Measurements from ENCODE around the gene ABCA10. TPM values are rescaled to one million over a fixed set of nuclear protein-coding genes. Genes with fewer than 3 reads are reported as not detected.

Gene ABCA10
- total RNA-seq, 1 experiment from 2014 or later = 0.34 TPM

DNA sequence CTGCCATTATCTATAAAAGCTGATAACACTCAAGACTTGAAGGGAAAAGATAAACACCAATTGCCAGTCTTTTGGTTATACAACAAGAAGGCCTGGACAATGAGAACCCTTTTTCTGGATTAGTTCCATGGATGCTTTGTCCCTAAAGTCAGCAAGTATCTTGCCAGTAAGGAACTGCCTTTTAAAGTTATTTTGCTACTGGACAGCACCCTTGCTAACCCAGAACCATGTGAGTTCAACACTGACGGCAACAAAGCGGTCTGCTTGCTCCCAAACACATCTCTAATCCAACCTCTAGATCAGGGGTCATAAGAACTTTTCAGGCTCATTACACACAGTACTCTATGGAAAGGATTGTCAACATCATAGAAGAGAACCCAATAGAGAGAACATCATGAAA, 61.7 kb downstream of the ABCA10 start:
- no peak overlapping the region for H3K27ac ChIP-seq (ENCODE audit: low read depth, low read length)
- H3K9me3 ChIP-seq (ENCODE audit: control insufficient read depth in 1 of 2, insufficient read depth in 1 of 2, low read depth in 1 of 2, low read length in 2 of 2) = no peaks in the 10 kb centered on the region
- CTCF ChIA-PET = no interaction called here
- no peaks in the 10 kb centered on the region for H3K27me3 ChIP-seq (ENCODE audit: insufficient read depth, low read length)
- no peaks in the 10 kb centered on the region for H3K36me3 ChIP-seq (ENCODE audit: control insufficient read depth in 1 of 2, insufficient read depth in 2 of 2, low read length in 2 of 2)
- no peak overlapping the region for H3K9ac ChIP-seq (ENCODE audit: low read length)
- H3K9me2 ChIP-seq (ENCODE audit: insufficient read depth) = no peaks in the 10 kb centered on the region
- no peak overlapping the region for H3K4me3 ChIP-seq (replicated peaks in 1 of 2; ENCODE audit: low read depth in 1 of 2, low read length in 2 of 2)
- TF ChIP-seq JUND (IDR thresholded peaks at IDR 0.05) = no peak
- TF ChIP-seq, protein P1, sequence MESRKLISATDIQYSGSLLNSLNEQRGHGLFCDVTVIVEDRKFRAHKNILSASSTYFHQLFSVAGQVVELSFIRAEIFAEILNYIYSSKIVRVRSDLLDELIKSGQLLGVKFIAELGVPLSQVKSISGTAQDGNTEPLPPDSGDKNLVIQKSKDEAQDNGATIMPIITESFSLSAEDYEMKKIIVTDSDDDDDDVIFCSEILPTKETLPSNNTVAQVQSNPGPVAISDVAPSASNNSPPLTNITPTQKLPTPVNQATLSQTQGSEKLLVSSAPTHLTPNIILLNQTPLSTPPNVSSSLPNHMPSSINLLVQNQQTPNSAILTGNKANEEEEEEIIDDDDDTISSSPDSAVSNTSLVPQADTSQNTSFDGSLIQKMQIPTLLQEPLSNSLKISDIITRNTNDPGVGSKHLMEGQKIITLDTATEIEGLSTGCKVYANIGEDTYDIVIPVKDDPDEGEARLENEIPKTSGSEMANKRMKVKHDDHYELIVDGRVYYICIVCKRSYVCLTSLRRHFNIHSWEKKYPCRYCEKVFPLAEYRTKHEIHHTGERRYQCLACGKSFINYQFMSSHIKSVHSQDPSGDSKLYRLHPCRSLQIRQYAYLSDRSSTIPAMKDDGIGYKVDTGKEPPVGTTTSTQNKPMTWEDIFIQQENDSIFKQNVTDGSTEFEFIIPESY (IDR thresholded peaks at IDR 0.05; ENCODE audit: extremely low read depth, insufficient replicate concordance, low read length) = no peak
- TF ChIP-seq ZFX (IDR thresholded peaks at IDR 0.05) = no peak
- TF ChIP-seq ZNF274 (IDR thresholded peaks at IDR 0.05; ENCODE audit: low read depth, low read length) = no peak
- no peaks in the 10 kb centered on the region for H4K20me1 ChIP-seq (ENCODE audit: insufficient read depth)
- H2AFZ ChIP-seq (ENCODE audit: low read depth, low read length, poor library complexity, severe bottlenecking) = no peak overlapping the region
- DNase-seq (ENCODE audit: low read depth, low spot score) = no peak
- H3K4me1 ChIP-seq (ENCODE audit: control insufficient read depth in 1 of 2, insufficient read depth in 2 of 2, low read length in 2 of 2) = no peaks in the 10 kb centered on the region
- POLR2A ChIA-PET = no interaction called here
- BruUV-seq (replicated peaks) = no TSS peak
- no peak overlapping the region for H3K4me2 ChIP-seq (ENCODE audit: low read length)
- intact Hi-C loops (cut with micrococcal nuclease) = no loop called here
- ATAC-seq = no peak
- RAD21 ChIA-PET (ENCODE audit: low non-redundant PET in 1 of 2, low total read pairs in 2 of 2, uncharacterized antibody in 2 of 2, unreplicated experiment in 2 of 2) = no interaction called here
- no peaks in the 10 kb centered on the region for H3K79me2 ChIP-seq (ENCODE audit: insufficient read depth, low read length)

DNA sequence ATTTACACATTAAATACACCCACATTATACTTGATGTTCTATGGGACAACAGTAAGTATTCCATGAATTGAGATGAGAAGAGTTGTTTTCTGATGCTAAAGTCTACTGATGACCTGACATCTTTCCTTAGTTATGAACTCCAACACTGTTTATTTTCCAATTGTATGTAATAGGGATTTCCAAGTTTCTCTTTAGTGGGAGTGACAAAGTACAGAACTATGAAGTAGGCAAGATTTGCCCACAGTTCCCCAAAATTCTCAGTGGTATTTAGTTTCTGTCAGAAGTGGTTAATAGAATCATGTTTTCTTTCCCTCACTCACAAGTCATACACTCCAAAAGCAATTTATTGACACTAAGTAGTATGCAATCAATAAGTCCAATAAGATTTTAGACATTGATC, 64.4 kb downstream of the ABCA10 start:
- no peak overlapping the region for H3K4me2 ChIP-seq (ENCODE audit: low read length)
- no peaks in the 10 kb centered on the region for H3K27me3 ChIP-seq (ENCODE audit: insufficient read depth, low read length)
- TF ChIP-seq SP1 (IDR thresholded peaks at IDR 0.05; ENCODE audit: low read depth) (no peak), EZH2 (IDR thresholded peaks at IDR 0.05) (no peak), CBX3 (IDR thresholded peaks at IDR 0.05; ENCODE audit: low read depth) (no peak), ZFX (IDR thresholded peaks at IDR 0.05) (no peak), SRF (IDR thresholded peaks at IDR 0.05; ENCODE audit: low read depth) (no peak)
- H3K9me2 ChIP-seq (ENCODE audit: insufficient read depth) = no peaks in the 10 kb centered on the region; the same call in 1 of the 2 replicates
- intact Hi-C loops (cut with micrococcal nuclease) = no loop called here
- no peaks in the 10 kb centered on the region for H3K4me1 ChIP-seq (ENCODE audit: control insufficient read depth in 1 of 2, insufficient read depth in 2 of 2, low read length in 2 of 2)
- H3K27ac ChIP-seq (ENCODE audit: low read depth, low read length) = no peak overlapping the region
- H3K4me3 ChIP-seq (replicated peaks in 1 of 2; ENCODE audit: low read depth in 1 of 2, low read length in 2 of 2) = no peak overlapping the region
- ChIA-PET RAD21 (ENCODE audit: low non-redundant PET in 1 of 2, low total read pairs in 2 of 2, uncharacterized antibody in 2 of 2, unreplicated experiment in 2 of 2) (no interaction called here), CTCF (no interaction called here), POLR2A (no interaction called here)
- H3K79me2 ChIP-seq (ENCODE audit: insufficient read depth, low read length) = no peaks in the 10 kb centered on the region
- H3K9me3 ChIP-seq (ENCODE audit: control insufficient read depth in 1 of 2, insufficient read depth in 1 of 2, low read depth in 1 of 2, low read length in 2 of 2) = no peaks in the 10 kb centered on the region
- H4K20me1 ChIP-seq (ENCODE audit: insufficient read depth) = no peaks in the 10 kb centered on the region
- no peaks in the 10 kb centered on the region for H3K36me3 ChIP-seq (ENCODE audit: control insufficient read depth in 1 of 2, insufficient read depth in 2 of 2, low read length in 2 of 2)
- no peak overlapping the region for H3K9ac ChIP-seq (ENCODE audit: low read length)
- H2AFZ ChIP-seq (ENCODE audit: low read depth, low read length, poor library complexity, severe bottlenecking) = no peak overlapping the region
- BruUV-seq (replicated peaks) = no TSS peak
- no peak for DNase-seq (ENCODE audit: low read depth, low spot score)
- ATAC-seq = no peak
